Fibroblast of lung (primary cell): Measurements from ENCODE around the gene REEP5.

Experiments
- EZH2 ChIP-seq: IDR thresholded peaks from 2 replicates; pipeline ENCODE4 v1.5.1; 2012; ENCODE audit warnings: low read length, control low read depth, mild to moderate bottlenecking; ENCODE audit errors: missing control alignments
- TF ChIP-seq, protein P1 (sequence below), 2 donors: IDR thresholded peaks in 1 of 2; conservative IDR thresholded peaks in 1 of 2; 1 replicate in 1 of 2; 2 replicates in 1 of 2; pipeline ENCODE4 v1.5.1; 2011 to 2012; ENCODE audit warnings: low read length in 2 of 2, control low read depth in 1 of 2, inconsistent platforms in 1 of 2, low read depth in 1 of 2, mild to moderate bottlenecking in 1 of 2

DNA sequence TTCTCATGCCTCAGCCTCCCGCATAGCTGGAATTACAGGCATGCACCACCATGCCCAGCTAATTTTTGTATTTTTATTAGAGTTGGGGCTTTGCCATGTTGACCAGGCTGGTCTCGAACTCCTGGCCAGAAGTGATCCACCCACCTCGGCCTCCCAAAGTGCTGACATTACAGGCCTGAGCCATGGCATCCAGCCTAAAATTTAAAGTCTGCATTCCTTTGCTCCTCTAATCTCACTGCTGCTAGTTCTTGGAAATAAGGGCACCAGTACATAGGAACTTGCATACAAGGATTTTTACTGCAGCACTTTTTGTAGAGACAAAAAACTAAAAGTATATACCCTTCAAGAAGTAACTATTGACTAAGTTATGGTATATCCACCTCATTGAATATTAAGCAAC lies 34.6 kb upstream of the REEP5 start:
- TF ChIP-seq, protein P1, sequence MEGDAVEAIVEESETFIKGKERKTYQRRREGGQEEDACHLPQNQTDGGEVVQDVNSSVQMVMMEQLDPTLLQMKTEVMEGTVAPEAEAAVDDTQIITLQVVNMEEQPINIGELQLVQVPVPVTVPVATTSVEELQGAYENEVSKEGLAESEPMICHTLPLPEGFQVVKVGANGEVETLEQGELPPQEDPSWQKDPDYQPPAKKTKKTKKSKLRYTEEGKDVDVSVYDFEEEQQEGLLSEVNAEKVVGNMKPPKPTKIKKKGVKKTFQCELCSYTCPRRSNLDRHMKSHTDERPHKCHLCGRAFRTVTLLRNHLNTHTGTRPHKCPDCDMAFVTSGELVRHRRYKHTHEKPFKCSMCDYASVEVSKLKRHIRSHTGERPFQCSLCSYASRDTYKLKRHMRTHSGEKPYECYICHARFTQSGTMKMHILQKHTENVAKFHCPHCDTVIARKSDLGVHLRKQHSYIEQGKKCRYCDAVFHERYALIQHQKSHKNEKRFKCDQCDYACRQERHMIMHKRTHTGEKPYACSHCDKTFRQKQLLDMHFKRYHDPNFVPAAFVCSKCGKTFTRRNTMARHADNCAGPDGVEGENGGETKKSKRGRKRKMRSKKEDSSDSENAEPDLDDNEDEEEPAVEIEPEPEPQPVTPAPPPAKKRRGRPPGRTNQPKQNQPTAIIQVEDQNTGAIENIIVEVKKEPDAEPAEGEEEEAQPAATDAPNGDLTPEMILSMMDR (conservative IDR thresholded peaks at IDR 0.05 in 1 of 2, IDR thresholded peaks at IDR 0.05 in 1 of 2; ENCODE audit: low read depth in 1 of 2, low read length in 2 of 2), result no peak
- no peak for TF ChIP-seq EZH2
